GM23338 (cell line): ENCODE measurements around the gene LPP. TPM values are rescaled to one million over a fixed set of nuclear protein-coding genes. Genes with fewer than 3 reads are reported as not detected.

ENCODE experiments used
- ATAC-seq: fragments of 200-7000 bp; cut with Tn5 transposase; 3 replicates; pipeline ENCODE4 v1.9.1; 2020
- DNase-seq: peaks from one replicate; pipeline ENCODE4 v3.0.0-alpha.2; 2015; ENCODE audit warnings: low spot score
- H2AFZ ChIP-seq: fragments of 200-600 bp; sonication (generic); 2 replicates; pipeline ENCODE4 v1.8.0; 2016; ENCODE audit warnings: antibody characterized with exemption, mild to moderate bottlenecking, moderate library complexity
- H3F3A ChIP-seq: fragments of 200-600 bp; sonication (generic); replicated peaks from 2 replicates; pipeline ENCODE4 v1.8.0; 2017; ENCODE audit warnings: antibody characterized with exemption, mixed run types, low read depth
- H3K27ac ChIP-seq: fragments of 200-600 bp; sonication (generic); 2 replicates; pipeline ENCODE4 v1.6.1; 2016; ENCODE audit warnings: low read depth
- H3K27me3 ChIP-seq: fragments of 200-600 bp; sonication (generic); 2 replicates; pipeline ENCODE4 v1.8.0; 2016; ENCODE audit warnings: mild to moderate bottlenecking, mixed run types, moderate library complexity; ENCODE audit not compliant: insufficient read depth
- H3K36me3 ChIP-seq: fragments of 200-600 bp; sonication (generic); 2 replicates; pipeline ENCODE4 v1.8.0; 2016; ENCODE audit warnings: mild to moderate bottlenecking; ENCODE audit not compliant: insufficient read depth
- H3K4me1 ChIP-seq: fragments of 200-600 bp; sonication (generic); 2 replicates; pipeline ENCODE4 v1.8.0; 2016; ENCODE audit warnings: mild to moderate bottlenecking, moderate library complexity; ENCODE audit not compliant: insufficient read depth
- H3K4me2 ChIP-seq: fragments of 200-600 bp; sonication (generic); 2 replicates; pipeline ENCODE4 v1.7.1; 2017; ENCODE audit warnings: mixed run types
- H3K4me3 ChIP-seq: fragments of 200-600 bp; sonication (generic); 2 replicates; pipeline ENCODE4 v1.6.1; 2016; ENCODE audit warnings: mixed run types
- H3K79me2 ChIP-seq: fragments of 200-600 bp; sonication (generic); replicated peaks from 2 replicates; pipeline ENCODE4 v1.8.0; 2017; ENCODE audit warnings: mild to moderate bottlenecking; ENCODE audit not compliant: insufficient read depth
- H3K9me2 ChIP-seq: fragments of 200-600 bp; sonication (generic); 2 replicates; pipeline ENCODE4 v1.8.0; 2017; ENCODE audit not compliant: insufficient read depth
- H4K20me1 ChIP-seq: fragments of 200-600 bp; sonication (generic); replicated peaks from 2 replicates; pipeline ENCODE4 v1.8.0; 2017; ENCODE audit warnings: mild to moderate bottlenecking; ENCODE audit not compliant: insufficient read depth
- H3K27ac Mint-ChIP-seq: 2 replicates; pipeline ENCODE4 v1.8.0; 2020; ENCODE audit warnings: inconsistent platforms, mild to moderate bottlenecking, moderate library complexity, mixed read lengths
- H3K27me3 Mint-ChIP-seq: 3 replicates; pipeline ENCODE4 v1.8.0; 2022; ENCODE audit warnings: low read depth, mild to moderate bottlenecking, moderate library complexity, mixed read lengths, inconsistent platforms; ENCODE audit not compliant: insufficient read depth, poor library complexity
- H3K36me3 Mint-ChIP-seq: 3 replicates; pipeline ENCODE4 v1.8.0; 2021; ENCODE audit warnings: low read depth, mild to moderate bottlenecking, inconsistent platforms, moderate library complexity, mixed read lengths
- H3K4me1 Mint-ChIP-seq: 3 replicates; pipeline ENCODE4 v1.8.0; 2020; ENCODE audit warnings: mild to moderate bottlenecking, inconsistent platforms, mixed read lengths
- H3K4me3 Mint-ChIP-seq: 3 replicates; pipeline ENCODE4 v1.8.0; 2021; ENCODE audit warnings: moderate library complexity, mild to moderate bottlenecking, inconsistent platforms, mixed read lengths
- H3K9me3 Mint-ChIP-seq: 3 replicates; pipeline ENCODE4 v1.8.0; 2020; ENCODE audit warnings: moderate library complexity, mild to moderate bottlenecking, inconsistent platforms, mixed read lengths
- CREB1 ChIP-seq: fragments of 250-450 bp; sonication (Bioruptor Pico); IDR thresholded peaks from 2 replicates; pipeline ENCODE4 v1.5.0; 2020; ENCODE audit warnings: low read depth, mild to moderate bottlenecking, moderate library complexity
- CTCF ChIP-seq, 2 experiments: fragments of 200-600 bp in 1 of 2; sonication (generic) in 1 of 2; conservative IDR thresholded peaks; 2 replicates each; pipeline versions ENCODE4 v1.5.1 to v1.6.1; 2016 to 2017; ENCODE audit warnings: antibody characterized with exemption in 2 of 2, low read depth in 2 of 2, mild to moderate bottlenecking in 2 of 2, moderate library complexity in 1 of 2
- EZH2 ChIP-seq: fragments of 200-600 bp; sonication (generic); IDR thresholded peaks from one replicate; pipeline ENCODE4 v1.8.0; 2017; ENCODE audit warnings: antibody characterized with exemption, mild to moderate bottlenecking, low read depth; ENCODE audit not compliant: unreplicated experiment
- EZH2phosphoT487 ChIP-seq: fragments of 200-600 bp; sonication (generic); IDR thresholded peaks from one replicate; pipeline ENCODE4 v1.8.1; 2018; ENCODE audit warnings: antibody characterized with exemption; ENCODE audit not compliant: unreplicated experiment
- NANOG ChIP-seq: IDR thresholded peaks from 2 replicates; pipeline ENCODE4 v1.6.1; 2016; ENCODE audit warnings: antibody characterized with exemption, borderline replicate concordance
- POLR2AphosphoS5 ChIP-seq: IDR thresholded peaks from 2 replicates; pipeline ENCODE4 v1.6.1; 2016; ENCODE audit warnings: antibody characterized with exemption, low read depth
- REST ChIP-seq: IDR thresholded peaks from one replicate; pipeline ENCODE4 v1.6.1; 2018; ENCODE audit warnings: antibody characterized with exemption; ENCODE audit not compliant: unreplicated experiment
- STAT1 ChIP-seq: IDR thresholded peaks from one replicate; pipeline ENCODE4 v1.6.1; 2016; ENCODE audit warnings: antibody characterized with exemption; ENCODE audit not compliant: unreplicated experiment
- ZNF114 ChIP-seq: fragments of 250-450 bp; sonication (Bioruptor Pico); IDR thresholded peaks from 2 replicates; pipeline ENCODE4 v1.5.0; 2020; ENCODE audit warnings: mild to moderate bottlenecking, moderate library complexity
- ZNF331 ChIP-seq: fragments of 250-450 bp; sonication (Bioruptor Pico); IDR thresholded peaks from 2 replicates; pipeline ENCODE4 v1.5.0; 2020; ENCODE audit warnings: low read depth, mild to moderate bottlenecking, moderate library complexity
- polyA plus RNA-seq: library from polyadenylated mRNA; unstranded; fragments of >200 nt; fragmentation: Nextera tagmentation; extraction: Ambion mirVana; gene quantifications from 2 replicates; pipeline ENCODE4 v1.2.1, GENCODE V29; 2016
- total RNA-seq: library from RNA; depleted of rRNA; stranded (reverse); fragments of >200 nt; shearing (Covaris generic); gene quantifications from 2 replicates; pipeline ENCODE4 v1.2.3, GENCODE V29; 2014
- TF ChIP-seq, protein P1 (sequence below): fragments of 250-450 bp; sonication (Bioruptor Pico); IDR thresholded peaks from 2 replicates; pipeline ENCODE4 v1.5.0; 2020; ENCODE audit warnings: mild to moderate bottlenecking, moderate library complexity

Gene LPP
- total and polyA plus RNA-seq, 2 experiments from 2014 or later: 23.0 to 35.2 TPM

DNA sequence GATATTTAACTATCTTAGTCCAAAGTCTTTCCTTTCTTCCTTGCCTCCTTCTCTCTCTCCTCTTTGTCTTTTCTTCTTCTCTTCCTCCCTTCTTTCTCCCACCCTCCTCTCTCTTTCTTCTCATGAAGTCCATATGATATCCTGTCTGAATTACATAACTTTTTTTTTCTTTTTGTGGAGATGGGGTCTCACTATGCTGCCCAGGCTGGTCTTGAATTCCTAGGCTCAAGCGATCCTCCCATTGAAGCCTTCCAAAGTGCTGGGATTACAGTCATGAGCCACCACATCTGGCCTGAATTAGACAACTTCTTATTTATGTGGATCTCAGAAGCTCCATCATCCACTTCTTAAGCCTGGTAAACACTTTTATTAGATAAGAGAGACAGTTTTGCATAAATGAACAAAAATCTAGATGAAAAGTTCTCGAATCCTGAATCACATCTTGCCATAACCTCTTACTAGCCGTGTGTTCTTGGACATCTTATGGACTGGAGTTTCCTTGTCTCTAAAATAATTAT lies 206.5 kb downstream of the LPP start:
- ATAC-seq: no peak
- Histone ChIP-seq H2AFZ (no peak overlapping the region), H3K79me2 (no peaks in the 10 kb centered on the region; the same call in 1 of the 2 replicates), H3K27me3 (no peaks in the 10 kb centered on the region), H3K27ac (no peak overlapping the region), H3K4me2 (no peak overlapping the region), H3K9me2 (0 out of 2 replicates have a peak, but pooled peaks cover 4% of the 10 kb centered on the region), H3K4me1 (peaks cover 4% of the 10 kb centered on the region), H3K36me3 (no peaks in the 10 kb centered on the region), H3F3A (no peaks in the 10 kb centered on the region), H4K20me1 (no peaks in the 10 kb centered on the region), H3K4me3 (no peak overlapping the region)
- no peaks in the 10 kb centered on the region for H3K9me3 Mint-ChIP-seq
- no peaks in the 10 kb centered on the region for H3K36me3 Mint-ChIP-seq
- DNase-seq: no peak
- H3K4me1 Mint-ChIP-seq: peaks cover 19% of the 10 kb centered on the region
- H3K4me3 Mint-ChIP-seq: no peak overlapping the region
- no peaks in the 10 kb centered on the region for H3K27me3 Mint-ChIP-seq
- TF ChIP-seq CREB1 (CRISPR knock-in tag): no peak
- H3K27ac Mint-ChIP-seq: no peak overlapping the region

GRCh38 chr3:188361888-188362287 lies 207.9 kb downstream of the LPP start:
- H3K9me3 Mint-ChIP-seq: no peaks in the 10 kb centered on the region
- H2AFZ ChIP-seq: no peak overlapping the region
- no peak overlapping the region for H3K4me3 Mint-ChIP-seq
- H4K20me1 ChIP-seq: no peaks in the 10 kb centered on the region
- 0 out of 2 replicates have a peak overlapping the region, but pooled peaks have one; percentile 18 for H3K27ac Mint-ChIP-seq
- H3K4me3 ChIP-seq: no peak overlapping the region
- H3K27me3 ChIP-seq: no peaks in the 10 kb centered on the region
- ATAC-seq (no peak), DNase-seq (no peak)
- peaks cover 4% of the 10 kb centered on the region for H3K27me3 Mint-ChIP-seq
- no peaks in the 10 kb centered on the region for H3K36me3 ChIP-seq
- H3K36me3 Mint-ChIP-seq: no peaks in the 10 kb centered on the region
- H3K4me1 ChIP-seq: peaks cover 4% of the 10 kb centered on the region
- no peaks in the 10 kb centered on the region; the same call in 1 of the 2 replicates for H3K79me2 ChIP-seq
- H3K4me1 Mint-ChIP-seq: peaks cover 19% of the 10 kb centered on the region
- H3K4me2 ChIP-seq: no peak overlapping the region
- H3K27ac ChIP-seq: no peak overlapping the region
- H3F3A ChIP-seq: no peaks in the 10 kb centered on the region
- 0 out of 2 replicates have a peak, but pooled peaks cover 4% of the 10 kb centered on the region for H3K9me2 ChIP-seq
- TF ChIP-seq STAT1: no peak
- no peak for TF ChIP-seq NANOG
- TF ChIP-seq POLR2AphosphoS5: no peak
- TF ChIP-seq EZH2: no peak
- no peak for TF ChIP-seq ZNF331 (CRISPR knock-in tag)
- TF ChIP-seq EZH2phosphoT487: no peak
- TF ChIP-seq CREB1 (CRISPR knock-in tag): no peak
- TF ChIP-seq, protein P1, sequence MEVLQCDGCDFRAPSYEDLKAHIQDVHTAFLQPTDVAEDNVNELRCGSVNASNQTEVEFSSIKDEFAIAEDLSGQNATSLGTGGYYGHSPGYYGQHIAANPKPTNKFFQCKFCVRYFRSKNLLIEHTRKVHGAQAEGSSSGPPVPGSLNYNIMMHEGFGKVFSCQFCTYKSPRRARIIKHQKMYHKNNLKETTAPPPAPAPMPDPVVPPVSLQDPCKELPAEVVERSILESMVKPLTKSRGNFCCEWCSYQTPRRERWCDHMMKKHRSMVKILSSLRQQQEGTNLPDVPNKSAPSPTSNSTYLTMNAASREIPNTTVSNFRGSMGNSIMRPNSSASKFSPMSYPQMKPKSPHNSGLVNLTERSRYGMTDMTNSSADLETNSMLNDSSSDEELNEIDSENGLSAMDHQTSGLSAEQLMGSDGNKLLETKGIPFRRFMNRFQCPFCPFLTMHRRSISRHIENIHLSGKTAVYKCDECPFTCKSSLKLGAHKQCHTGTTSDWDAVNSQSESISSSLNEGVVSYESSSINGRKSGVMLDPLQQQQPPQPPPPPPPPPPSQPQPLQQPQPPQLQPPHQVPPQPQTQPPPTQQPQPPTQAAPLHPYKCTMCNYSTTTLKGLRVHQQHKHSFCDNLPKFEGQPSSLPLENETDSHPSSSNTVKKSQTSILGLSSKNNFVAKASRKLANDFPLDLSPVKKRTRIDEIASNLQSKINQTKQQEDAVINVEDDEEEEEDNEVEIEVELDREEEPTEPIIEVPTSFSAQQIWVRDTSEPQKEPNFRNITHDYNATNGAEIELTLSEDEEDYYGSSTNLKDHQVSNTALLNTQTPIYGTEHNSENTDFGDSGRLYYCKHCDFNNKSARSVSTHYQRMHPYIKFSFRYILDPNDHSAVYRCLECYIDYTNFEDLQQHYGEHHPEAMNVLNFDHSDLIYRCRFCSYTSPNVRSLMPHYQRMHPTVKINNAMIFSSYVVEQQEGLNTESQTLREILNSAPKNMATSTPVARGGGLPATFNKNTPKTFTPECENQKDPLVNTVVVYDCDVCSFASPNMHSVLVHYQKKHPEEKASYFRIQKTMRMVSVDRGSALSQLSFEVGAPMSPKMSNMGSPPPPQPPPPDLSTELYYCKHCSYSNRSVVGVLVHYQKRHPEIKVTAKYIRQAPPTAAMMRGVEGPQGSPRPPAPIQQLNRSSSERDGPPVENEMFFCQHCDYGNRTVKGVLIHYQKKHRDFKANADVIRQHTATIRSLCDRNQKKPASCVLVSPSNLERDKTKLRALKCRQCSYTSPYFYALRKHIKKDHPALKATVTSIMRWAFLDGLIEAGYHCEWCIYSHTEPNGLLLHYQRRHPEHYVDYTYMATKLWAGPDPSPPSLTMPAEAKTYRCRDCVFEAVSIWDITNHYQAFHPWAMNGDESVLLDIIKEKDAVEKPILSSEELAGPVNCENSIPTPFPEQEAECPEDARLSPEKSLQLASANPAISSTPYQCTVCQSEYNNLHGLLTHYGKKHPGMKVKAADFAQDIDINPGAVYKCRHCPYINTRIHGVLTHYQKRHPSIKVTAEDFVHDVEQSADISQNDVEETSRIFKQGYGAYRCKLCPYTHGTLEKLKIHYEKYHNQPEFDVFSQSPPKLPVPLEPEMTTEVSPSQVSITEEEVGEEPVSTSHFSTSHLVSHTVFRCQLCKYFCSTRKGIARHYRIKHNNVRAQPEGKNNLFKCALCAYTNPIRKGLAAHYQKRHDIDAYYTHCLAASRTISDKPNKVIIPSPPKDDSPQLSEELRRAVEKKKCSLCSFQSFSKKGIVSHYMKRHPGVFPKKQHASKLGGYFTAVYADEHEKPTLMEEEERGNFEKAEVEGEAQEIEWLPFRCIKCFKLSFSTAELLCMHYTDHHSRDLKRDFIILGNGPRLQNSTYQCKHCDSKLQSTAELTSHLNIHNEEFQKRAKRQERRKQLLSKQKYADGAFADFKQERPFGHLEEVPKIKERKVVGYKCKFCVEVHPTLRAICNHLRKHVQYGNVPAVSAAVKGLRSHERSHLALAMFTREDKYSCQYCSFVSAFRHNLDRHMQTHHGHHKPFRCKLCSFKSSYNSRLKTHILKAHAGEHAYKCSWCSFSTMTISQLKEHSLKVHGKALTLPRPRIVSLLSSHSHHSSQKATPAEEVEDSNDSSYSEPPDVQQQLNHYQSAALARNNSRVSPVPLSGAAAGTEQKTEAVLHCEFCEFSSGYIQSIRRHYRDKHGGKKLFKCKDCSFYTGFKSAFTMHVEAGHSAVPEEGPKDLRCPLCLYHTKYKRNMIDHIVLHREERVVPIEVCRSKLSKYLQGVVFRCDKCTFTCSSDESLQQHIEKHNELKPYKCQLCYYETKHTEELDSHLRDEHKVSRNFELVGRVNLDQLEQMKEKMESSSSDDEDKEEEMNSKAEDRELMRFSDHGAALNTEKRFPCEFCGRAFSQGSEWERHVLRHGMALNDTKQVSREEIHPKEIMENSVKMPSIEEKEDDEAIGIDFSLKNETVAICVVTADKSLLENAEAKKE (CRISPR knock-in tag): no peak
- TF ChIP-seq REST: no peak
- no peak for TF ChIP-seq CTCF (conservative IDR thresholded peaks at IDR 0.05; ENCODE audit: low read depth in 2 of 2)
- TF ChIP-seq ZNF114 (CRISPR knock-in tag): no peak
